ENCODE data around the gene UNC13A. TPM values are rescaled to one million over a fixed set of nuclear protein-coding genes. Genes with fewer than 3 reads are reported as not detected.
A peak's percentile ranks its signal among the peaks of the same experiment; 100 is the strongest.

Gene UNC13A
- total RNA-seq, 1 donor from 2014 or later: 1.2 TPM

DNA sequence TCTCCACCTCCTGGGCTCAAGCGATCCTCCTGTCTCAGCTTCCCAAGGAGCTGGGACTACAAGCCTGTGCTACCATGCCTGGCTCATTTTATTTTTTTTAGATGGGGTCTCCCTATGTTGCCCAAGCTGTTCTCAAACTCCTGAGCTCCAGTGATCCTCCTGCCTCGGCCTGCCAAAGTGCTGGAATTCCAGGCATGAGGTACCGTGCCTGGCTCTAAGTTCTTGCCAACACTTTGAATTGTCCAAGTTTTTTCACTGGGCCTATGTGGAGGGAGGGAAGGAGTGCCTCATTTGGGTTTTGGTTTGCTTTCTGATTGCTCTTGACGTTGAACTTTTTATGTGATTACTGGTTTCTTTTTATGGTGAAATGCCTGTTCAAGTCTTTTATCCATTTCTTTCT lies 4.4 kb upstream of the UNC13A start:
- peaks cover 8% of the 10 kb centered on the region for H3K27me3 Mint-ChIP-seq (ENCODE audit: unreplicated experiment)
- H3K27ac Mint-ChIP-seq (ENCODE audit: unreplicated experiment): no peak overlapping the region
- no peaks in the 10 kb centered on the region for H3K36me3 Mint-ChIP-seq (ENCODE audit: low read depth, unreplicated experiment)
- no peak for DNase-seq (ENCODE audit: low spot score)
- H3K4me3 Mint-ChIP-seq (ENCODE audit: unreplicated experiment): no peak overlapping the region
- TF ChIP-seq, protein P1, sequence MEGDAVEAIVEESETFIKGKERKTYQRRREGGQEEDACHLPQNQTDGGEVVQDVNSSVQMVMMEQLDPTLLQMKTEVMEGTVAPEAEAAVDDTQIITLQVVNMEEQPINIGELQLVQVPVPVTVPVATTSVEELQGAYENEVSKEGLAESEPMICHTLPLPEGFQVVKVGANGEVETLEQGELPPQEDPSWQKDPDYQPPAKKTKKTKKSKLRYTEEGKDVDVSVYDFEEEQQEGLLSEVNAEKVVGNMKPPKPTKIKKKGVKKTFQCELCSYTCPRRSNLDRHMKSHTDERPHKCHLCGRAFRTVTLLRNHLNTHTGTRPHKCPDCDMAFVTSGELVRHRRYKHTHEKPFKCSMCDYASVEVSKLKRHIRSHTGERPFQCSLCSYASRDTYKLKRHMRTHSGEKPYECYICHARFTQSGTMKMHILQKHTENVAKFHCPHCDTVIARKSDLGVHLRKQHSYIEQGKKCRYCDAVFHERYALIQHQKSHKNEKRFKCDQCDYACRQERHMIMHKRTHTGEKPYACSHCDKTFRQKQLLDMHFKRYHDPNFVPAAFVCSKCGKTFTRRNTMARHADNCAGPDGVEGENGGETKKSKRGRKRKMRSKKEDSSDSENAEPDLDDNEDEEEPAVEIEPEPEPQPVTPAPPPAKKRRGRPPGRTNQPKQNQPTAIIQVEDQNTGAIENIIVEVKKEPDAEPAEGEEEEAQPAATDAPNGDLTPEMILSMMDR (IDR thresholded peaks at IDR 0.05; ENCODE audit: unreplicated experiment): no peak
- peaks cover 6% of the 10 kb centered on the region for H3K4me1 Mint-ChIP-seq (ENCODE audit: unreplicated experiment)
- no peaks in the 10 kb centered on the region for H3K9me3 Mint-ChIP-seq (ENCODE audit: unreplicated experiment)

DNA sequence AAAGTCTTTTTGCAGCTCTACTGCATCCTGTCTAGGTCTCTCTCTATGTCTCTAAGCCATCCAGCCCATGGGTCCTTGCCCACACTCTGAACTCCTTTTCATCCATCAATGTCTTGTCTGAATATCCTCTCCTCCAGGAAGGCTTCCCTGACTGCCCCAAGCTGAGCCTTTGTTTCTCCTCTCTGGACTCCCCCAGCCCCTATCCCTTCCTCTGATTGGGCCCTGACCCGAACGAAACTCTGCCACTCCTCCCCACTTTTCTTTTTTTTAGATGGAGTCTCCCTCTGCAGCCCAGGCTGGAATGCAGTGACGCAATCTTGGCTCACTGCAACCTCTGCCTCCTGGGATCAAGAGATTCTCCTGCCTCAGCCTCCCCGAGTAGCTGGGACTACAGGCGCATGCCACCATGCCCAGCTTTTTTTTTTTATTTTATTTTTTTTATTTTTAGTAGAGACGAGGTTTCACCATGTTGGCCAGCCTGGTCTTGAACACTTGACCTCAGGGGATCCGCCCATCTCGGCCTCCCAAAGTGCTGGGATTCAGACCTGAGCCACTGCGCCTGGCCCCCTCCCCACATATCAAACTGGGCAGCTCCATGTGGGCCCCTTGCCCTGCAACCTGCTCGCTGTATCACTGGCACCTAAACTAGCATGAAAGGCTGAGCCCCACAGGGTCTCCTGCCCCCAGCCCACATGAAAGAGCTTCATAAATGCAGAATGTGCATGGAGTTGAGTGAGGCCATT lies 870 bp upstream of the UNC13A start:
- peak overlapping the region; percentile 13 for H3K27ac Mint-ChIP-seq (ENCODE audit: unreplicated experiment)
- no peaks in the 10 kb centered on the region for H3K36me3 Mint-ChIP-seq (ENCODE audit: low read depth, unreplicated experiment)
- peaks cover 14% of the 10 kb centered on the region for H3K27me3 Mint-ChIP-seq (ENCODE audit: unreplicated experiment)
- TF ChIP-seq, protein P1 (IDR thresholded peaks at IDR 0.05; ENCODE audit: unreplicated experiment): no peak
- H3K9me3 Mint-ChIP-seq (ENCODE audit: unreplicated experiment): no peaks in the 10 kb centered on the region
- peak overlapping the region; percentile 77 for H3K4me3 Mint-ChIP-seq (ENCODE audit: unreplicated experiment)
- no peak for DNase-seq (ENCODE audit: low spot score)
- peaks cover 16% of the 10 kb centered on the region for H3K4me1 Mint-ChIP-seq (ENCODE audit: unreplicated experiment)

DNA sequence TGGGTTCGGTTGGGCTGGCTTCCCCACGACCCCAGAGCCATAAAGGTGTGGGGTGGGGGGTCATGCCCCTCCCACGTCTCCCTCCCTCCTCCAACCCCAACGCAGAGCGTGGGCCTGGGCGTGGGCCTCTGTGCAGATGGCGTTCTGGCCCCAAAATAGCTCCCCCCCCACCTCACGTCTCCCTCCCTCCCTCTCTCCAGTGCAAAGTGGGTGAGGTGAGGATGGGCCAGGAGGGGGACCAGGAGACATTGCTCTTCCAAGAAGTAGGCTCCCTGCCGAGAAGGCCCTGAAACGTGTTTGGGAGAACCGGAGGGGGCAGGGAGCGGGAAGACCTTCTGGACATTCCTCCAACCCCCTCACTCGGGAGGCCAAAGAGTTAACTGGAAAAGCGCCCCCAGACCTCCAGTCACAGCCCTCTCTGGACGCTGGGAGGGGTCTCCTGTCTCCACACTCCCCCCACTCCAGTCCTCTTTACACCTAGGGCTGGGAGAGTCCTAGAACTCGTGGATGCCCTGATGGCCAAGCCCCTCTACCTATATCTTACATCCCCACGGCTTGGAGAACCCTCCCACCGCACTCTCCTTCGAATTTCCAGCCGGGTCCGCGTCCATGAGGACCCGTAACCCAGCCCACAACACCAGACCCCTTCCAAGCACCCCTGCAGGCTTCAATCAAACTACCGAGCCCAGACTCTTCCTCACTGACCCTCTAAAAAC lies 855 bp downstream of the UNC13A start:
- H3K9me3 Mint-ChIP-seq (ENCODE audit: unreplicated experiment): no peaks in the 10 kb centered on the region
- H3K27me3 Mint-ChIP-seq (ENCODE audit: unreplicated experiment): peaks cover 14% of the 10 kb centered on the region
- peaks cover 16% of the 10 kb centered on the region for H3K4me1 Mint-ChIP-seq (ENCODE audit: unreplicated experiment)
- no peaks in the 10 kb centered on the region for H3K36me3 Mint-ChIP-seq (ENCODE audit: low read depth, unreplicated experiment)
- H3K4me3 Mint-ChIP-seq (ENCODE audit: unreplicated experiment): peak overlapping the region; percentile 75
- no peak overlapping the region for H3K27ac Mint-ChIP-seq (ENCODE audit: unreplicated experiment)
- no peak for DNase-seq (ENCODE audit: low spot score)
- TF ChIP-seq, protein P1 (IDR thresholded peaks at IDR 0.05; ENCODE audit: unreplicated experiment): no peak

DNA sequence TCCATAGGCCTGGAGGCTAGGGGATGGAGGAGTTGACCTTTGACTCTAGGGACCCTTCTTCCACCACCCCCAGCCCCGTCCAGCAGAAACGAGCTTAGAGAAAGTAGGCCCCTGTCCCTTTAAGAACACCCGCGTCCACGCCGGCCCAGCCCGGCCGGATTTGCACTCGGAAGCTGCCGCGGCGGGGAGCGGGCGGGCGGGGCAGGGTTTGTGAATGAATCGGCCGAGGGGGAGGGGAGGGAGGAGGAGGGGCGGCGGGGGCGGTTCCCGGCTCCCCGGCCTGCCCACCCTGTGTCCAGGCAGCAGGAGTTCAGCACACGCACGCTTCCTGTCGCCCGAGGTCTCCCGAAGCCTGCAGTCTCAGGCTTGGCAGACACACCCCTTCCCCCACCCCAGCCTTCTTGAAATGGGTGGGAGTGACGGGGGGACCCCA lies 1.5 kb downstream of the UNC13A start:
- TF ChIP-seq, protein P1 (IDR thresholded peaks at IDR 0.05; ENCODE audit: unreplicated experiment): no peak
- H3K36me3 Mint-ChIP-seq (ENCODE audit: low read depth, unreplicated experiment): no peaks in the 10 kb centered on the region
- H3K27ac Mint-ChIP-seq (ENCODE audit: unreplicated experiment): no peak overlapping the region
- no peaks in the 10 kb centered on the region for H3K9me3 Mint-ChIP-seq (ENCODE audit: unreplicated experiment)
- peak; percentile 56 for DNase-seq (ENCODE audit: low spot score)
- H3K4me1 Mint-ChIP-seq (ENCODE audit: unreplicated experiment): peaks cover 16% of the 10 kb centered on the region
- no peak overlapping the region for H3K4me3 Mint-ChIP-seq (ENCODE audit: unreplicated experiment)
- peaks cover 14% of the 10 kb centered on the region for H3K27me3 Mint-ChIP-seq (ENCODE audit: unreplicated experiment)

DNA sequence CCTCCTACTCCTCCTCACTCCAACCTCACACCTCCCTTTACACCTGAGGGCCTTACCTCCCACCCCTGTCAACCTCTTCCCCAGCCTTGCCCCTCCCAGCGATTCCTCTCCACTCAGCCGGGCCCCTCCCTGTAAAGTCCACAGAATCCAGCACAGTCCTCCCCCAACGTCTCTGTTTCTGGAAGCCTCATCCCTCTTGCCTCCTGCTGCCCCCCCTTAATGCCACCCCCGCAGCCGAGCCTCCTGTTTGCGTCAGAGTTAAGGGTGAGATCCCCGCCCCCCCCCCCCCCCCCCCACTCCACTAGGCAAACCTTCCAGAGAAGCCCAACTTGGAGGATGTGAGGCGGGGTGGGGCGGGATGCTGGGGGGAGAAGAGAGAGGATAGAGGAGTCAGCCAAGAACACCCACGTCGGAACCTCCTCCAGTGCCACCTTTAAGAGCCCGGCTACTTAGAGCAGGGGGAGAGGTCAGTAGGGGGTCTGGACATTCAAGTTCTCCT lies 2.1 kb downstream of the UNC13A start:
- no peak for DNase-seq (ENCODE audit: low spot score)
- H3K4me3 Mint-ChIP-seq (ENCODE audit: unreplicated experiment): no peak overlapping the region
- H3K9me3 Mint-ChIP-seq (ENCODE audit: unreplicated experiment): no peaks in the 10 kb centered on the region
- H3K4me1 Mint-ChIP-seq (ENCODE audit: unreplicated experiment): peaks cover 16% of the 10 kb centered on the region
- TF ChIP-seq, protein P1 (IDR thresholded peaks at IDR 0.05; ENCODE audit: unreplicated experiment): no peak
- H3K27ac Mint-ChIP-seq (ENCODE audit: unreplicated experiment): no peak overlapping the region
- H3K27me3 Mint-ChIP-seq (ENCODE audit: unreplicated experiment): peaks cover 14% of the 10 kb centered on the region
- no peaks in the 10 kb centered on the region for H3K36me3 Mint-ChIP-seq (ENCODE audit: low read depth, unreplicated experiment)

Data from endothelial cell (in vitro differentiated cells).